ENCODE measurements around the gene PTPN11. TPM values are rescaled to one million over a fixed set of nuclear protein-coding genes. Genes with fewer than 3 reads are reported as not detected.
"Not testable (repeated sequence)": the region's sequence is repeated elsewhere in the genome, so short reads cannot be mapped to it uniquely, and the experiment has no call there.

PTPN11 gene
- total and polyA plus RNA-seq, 9 donors, result 22.1 to 94.6 (median 62.7) TPM

- intact Hi-C loops (cut with DNase I), result no loop called here
- 91 to 94% (median 91%) methylated on average over 5 of the region's 5 CpGs for WGBS, 3 donors
- TF ChIP-seq EP300 (IDR thresholded peaks at IDR 0.05) (no peak), CTCF (IDR thresholded peaks at IDR 0.05) (no peak), POLR2A (IDR thresholded peaks at IDR 0.05) (no peak)
- Histone ChIP-seq H3K9me3 (no peaks in the 10 kb centered on the region), H3K36me3 (no peaks in the 10 kb centered on the region), H3K27ac (no peak overlapping the region), H3K4me1 (ENCODE audit: insufficient read depth) (no peaks in the 10 kb centered on the region), H3K4me3 (no peak overlapping the region), H3K27me3 (no peaks in the 10 kb centered on the region)
- DNase-seq, result no peak
These were observed 17.7 kb upstream of the PTPN11 start for GRCh38 chr12:112401054-112401453.

- no peaks in the 10 kb centered on the region for H3K9me3 ChIP-seq
- no peaks in the 10 kb centered on the region for H3K27me3 ChIP-seq
- DNase-seq, result no peak
- 41 to 51% (median 42%) methylated on average over 5 of the region's 5 CpGs for WGBS, 3 donors
- no peak overlapping the region for H3K27ac ChIP-seq
- no peaks in the 10 kb centered on the region for H3K36me3 ChIP-seq
- H3K4me1 ChIP-seq (ENCODE audit: insufficient read depth), result no peaks in the 10 kb centered on the region
- no peak for TF ChIP-seq EP300 (IDR thresholded peaks at IDR 0.05)
- TF ChIP-seq POLR2A (IDR thresholded peaks at IDR 0.05), result no peak
- TF ChIP-seq CTCF (IDR thresholded peaks at IDR 0.05), result no peak
- intact Hi-C loops (cut with DNase I), result no loop called here
- no peak overlapping the region for H3K4me3 ChIP-seq
These were observed 16.7 kb upstream of the PTPN11 start for GRCh38 chr12:112401903-112402498.

GRCh38 chr12:112406519-112407488, 11.9 kb upstream of the PTPN11 start:
- no peaks in the 10 kb centered on the region for H3K9me3 ChIP-seq
- no peaks in the 10 kb centered on the region for H3K27me3 ChIP-seq
- no peak for TF ChIP-seq CTCF (IDR thresholded peaks at IDR 0.05)
- no peak for TF ChIP-seq POLR2A (IDR thresholded peaks at IDR 0.05)
- no peak for TF ChIP-seq EP300 (IDR thresholded peaks at IDR 0.05)
- H3K27ac ChIP-seq, result no peak overlapping the region
- WGBS, 3 donors, result 68 to 77% (median 74%) methylated on average over 11 of the region's 11 CpGs
- H3K36me3 ChIP-seq, result no peaks in the 10 kb centered on the region
- intact Hi-C loops (cut with DNase I), result no loop called here
- no peak overlapping the region for H3K4me3 ChIP-seq
- no peak for DNase-seq
- peaks cover 3% of the 10 kb centered on the region for H3K4me1 ChIP-seq (ENCODE audit: insufficient read depth)

- H3K36me3 ChIP-seq; H3K4me3 ChIP-seq; H3K4me1 ChIP-seq (ENCODE audit: insufficient read depth); H3K9me3 ChIP-seq; intact Hi-C loops (cut with DNase I); H3K27me3 ChIP-seq; DNase-seq; H3K27ac ChIP-seq: not testable (repeated sequence)
- 42 to 71% (median 44%) methylated on average over 6 of the region's 6 CpGs for WGBS, 3 donors
These were observed 11.1 kb upstream of the PTPN11 start for GRCh38 chr12:112407683-112408082.

- H3K9me3 ChIP-seq, result no peaks in the 10 kb centered on the region
- no peak for DNase-seq
- no peak for TF ChIP-seq POLR2A (IDR thresholded peaks at IDR 0.05)
- no peak for TF ChIP-seq CTCF (IDR thresholded peaks at IDR 0.05)
- TF ChIP-seq EP300 (IDR thresholded peaks at IDR 0.05), result no peak
- H3K27ac ChIP-seq, result peak overlapping the region; percentile 56 to 57
- H3K4me1 ChIP-seq (ENCODE audit: insufficient read depth), result peaks cover 3% of the 10 kb centered on the region
- no peaks in the 10 kb centered on the region for H3K27me3 ChIP-seq
- intact Hi-C loops (cut with DNase I), result no loop called here
- WGBS, 3 donors, result 3 to 18% (median 5%) methylated on average over 5 of the region's 5 CpGs
- H3K36me3 ChIP-seq, result no peaks in the 10 kb centered on the region
- peak overlapping the region; percentile 49 for H3K4me3 ChIP-seq
These were observed 10.1 kb upstream of the PTPN11 start for GRCh38 chr12:112408621-112409020.
